Measurements from ENCODE around the gene COL6A3. TPM values are rescaled to one million over a fixed set of nuclear protein-coding genes. Genes with fewer than 3 reads are reported as not detected.

COL6A3 gene
- total RNA-seq, 1 experiment from 2014 or later: 45.0 TPM

- no peaks in the 10 kb centered on the region; the same call in 1 of the 2 replicates for H3K36me3 ChIP-seq (ENCODE audit: low read depth, low read length)
- no peak overlapping the region for H3K4me2 ChIP-seq (ENCODE audit: low read length)
- CTCF ChIA-PET: no interaction called here
- no peaks in the 10 kb centered on the region for H3K9me3 ChIP-seq (ENCODE audit: low read length)
- no peak for TF ChIP-seq EZH2phosphoT487 (IDR thresholded peaks at IDR 0.05; ENCODE audit: borderline replicate concordance, low read length)
- TF ChIP-seq EZH2 (IDR thresholded peaks at IDR 0.05; ENCODE audit: low read length, unreplicated experiment): no peak
- no peak overlapping the region for H3K27ac ChIP-seq (ENCODE audit: low read length)
- no peaks in the 10 kb centered on the region for H3F3A ChIP-seq (ENCODE audit: low read length, unreplicated experiment)
- no peaks in the 10 kb centered on the region for H3K9me2 ChIP-seq (replicated peaks; ENCODE audit: low read length)
- intact Hi-C loops (cut with micrococcal nuclease): no loop called here
- no peaks in the 10 kb centered on the region for H3K4me1 ChIP-seq (ENCODE audit: insufficient read depth, low read length)
- no peak overlapping the region for H3K9ac ChIP-seq (ENCODE audit: low read length)
- no peaks in the 10 kb centered on the region for H4K20me1 ChIP-seq (ENCODE audit: low read length)
- H3K79me2 ChIP-seq (ENCODE audit: low read length): no peaks in the 10 kb centered on the region
- no peak overlapping the region for H2AFZ ChIP-seq (ENCODE audit: low read length)
- no peaks in the 10 kb centered on the region for H3K27me3 ChIP-seq (ENCODE audit: low read length)
- DNase-seq (no peak), ATAC-seq (no peak)
- H3K4me3 ChIP-seq (ENCODE audit: low read length): no peak overlapping the region
- BruUV-seq (replicated peaks): no TSS peak
- POLR2A ChIA-PET (ENCODE audit: unreplicated experiment): no interaction called here
These were observed 34.3 kb downstream of the COL6A3 start for GRCh38 chr2:237379636-237380035.

GRCh38 chr2:237378650-237379049, 35.3 kb downstream of the COL6A3 start:
- intact Hi-C loops (cut with micrococcal nuclease): no loop called here
- Histone ChIP-seq H3K4me2 (ENCODE audit: low read length) (no peak overlapping the region), H4K20me1 (ENCODE audit: low read length) (no peaks in the 10 kb centered on the region), H3K9me3 (ENCODE audit: low read length) (no peaks in the 10 kb centered on the region), H3K4me1 (ENCODE audit: insufficient read depth, low read length) (no peaks in the 10 kb centered on the region), H2AFZ (ENCODE audit: low read length) (no peak overlapping the region), H3K9me2 (replicated peaks; ENCODE audit: low read length) (no peaks in the 10 kb centered on the region), H3K4me3 (ENCODE audit: low read length) (no peak overlapping the region), H3K27me3 (ENCODE audit: low read length) (no peaks in the 10 kb centered on the region), H3K9ac (ENCODE audit: low read length) (no peak overlapping the region), H3K36me3 (ENCODE audit: low read depth, low read length) (no peaks in the 10 kb centered on the region; the same call in 1 of the 2 replicates), H3F3A (ENCODE audit: low read length, unreplicated experiment) (no peaks in the 10 kb centered on the region), H3K27ac (ENCODE audit: low read length) (no peak overlapping the region), H3K79me2 (ENCODE audit: low read length) (no peaks in the 10 kb centered on the region)
- no TSS peak for BruUV-seq (replicated peaks)
- no peak for TF ChIP-seq EZH2phosphoT487 (IDR thresholded peaks at IDR 0.05; ENCODE audit: borderline replicate concordance, low read length)
- no peak for TF ChIP-seq CTCF (conservative IDR thresholded peaks at IDR 0.05; ENCODE audit: low read depth, low read length)
- TF ChIP-seq EZH2 (IDR thresholded peaks at IDR 0.05; ENCODE audit: low read length, unreplicated experiment): no peak
- ATAC-seq (no peak), DNase-seq (no peak)
- ChIA-PET POLR2A (ENCODE audit: unreplicated experiment) (no interaction called here), CTCF (no interaction called here)

DNA sequence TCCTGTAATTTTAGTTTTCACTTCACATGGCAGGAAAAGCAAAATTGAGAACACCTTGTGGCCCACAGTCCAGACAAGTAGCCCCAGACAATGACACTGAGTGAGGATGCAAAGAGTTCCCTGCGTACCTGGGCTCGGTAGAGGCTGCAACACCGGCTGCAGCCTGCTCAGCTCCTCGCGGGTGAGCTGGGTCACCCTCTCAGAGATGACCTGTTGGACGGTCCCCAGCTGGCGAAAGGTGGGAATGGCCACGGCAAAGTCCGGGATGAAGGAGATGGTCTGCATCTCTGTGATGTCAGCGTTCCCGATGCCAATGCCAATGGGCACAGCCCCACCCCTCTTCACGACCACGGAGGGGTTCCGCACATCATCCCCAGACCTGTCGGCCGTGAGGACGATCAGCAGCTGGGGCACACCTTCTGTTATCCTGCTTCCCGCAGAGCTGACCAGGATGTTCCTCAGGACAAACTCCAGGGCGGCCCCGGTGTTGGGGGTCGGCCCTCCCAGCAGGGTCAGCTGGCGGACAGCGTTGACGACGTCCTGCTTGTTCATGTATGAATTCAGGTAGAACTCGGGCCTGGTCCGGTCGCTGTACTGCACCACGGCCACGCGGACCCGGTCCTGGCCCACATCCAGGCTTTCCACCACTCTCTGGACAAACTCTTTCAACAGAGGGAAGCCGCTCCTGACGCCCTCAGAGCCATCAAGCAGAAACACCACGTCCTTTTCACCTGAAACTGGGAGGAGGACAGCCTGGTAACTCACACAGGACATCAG, 39.5 kb downstream of the COL6A3 start:
- TF ChIP-seq EZH2phosphoT487 (IDR thresholded peaks at IDR 0.05; ENCODE audit: borderline replicate concordance, low read length) (no peak), EZH2 (IDR thresholded peaks at IDR 0.05; ENCODE audit: low read length, unreplicated experiment) (no peak), CTCF (conservative IDR thresholded peaks at IDR 0.05; ENCODE audit: low read depth, low read length) (no peak)
- POLR2A ChIA-PET (ENCODE audit: unreplicated experiment): no interaction called here

More for the DNA sequence above, 39.5 kb downstream of the COL6A3 start:
- intact Hi-C loops (cut with micrococcal nuclease): no loop called here
- H3K9ac ChIP-seq (ENCODE audit: low read length): no peak overlapping the region
- H3K9me3 ChIP-seq (ENCODE audit: low read length): no peaks in the 10 kb centered on the region
- no peaks in the 10 kb centered on the region for H3K9me2 ChIP-seq (replicated peaks; ENCODE audit: low read length)
- no peaks in the 10 kb centered on the region for H4K20me1 ChIP-seq (ENCODE audit: low read length)
- no peaks in the 10 kb centered on the region; the same call in 1 of the 2 replicates for H3K36me3 ChIP-seq (ENCODE audit: low read depth, low read length)
- no peak overlapping the region for H2AFZ ChIP-seq (ENCODE audit: low read length)
- H3K27me3 ChIP-seq (ENCODE audit: low read length): no peaks in the 10 kb centered on the region
- H3K4me1 ChIP-seq (ENCODE audit: insufficient read depth, low read length): no peaks in the 10 kb centered on the region
- CTCF ChIA-PET: no interaction called here
- H3K79me2 ChIP-seq (ENCODE audit: low read length): no peaks in the 10 kb centered on the region
- no peak overlapping the region for H3K27ac ChIP-seq (ENCODE audit: low read length)
- H3K4me2 ChIP-seq (ENCODE audit: low read length): no peak overlapping the region
- no peaks in the 10 kb centered on the region for H3F3A ChIP-seq (ENCODE audit: low read length, unreplicated experiment)
- H3K4me3 ChIP-seq (ENCODE audit: low read length): no peak overlapping the region
- ATAC-seq: no peak
- DNase-seq: no peak
- no TSS peak for BruUV-seq (replicated peaks)

Measured in PC-3 (cell line).